Measurements from ENCODE around the gene MOB1B. TPM values are rescaled to one million over a fixed set of nuclear protein-coding genes. Genes with fewer than 3 reads are reported as not detected.
"Not testable (repeated sequence)": the region's sequence is repeated elsewhere in the genome, so short reads cannot be mapped to it uniquely, and the experiment has no call there.

MOB1B gene
- total and polyA plus RNA-seq, 8 donors: 0.87 to 48.8 (median 4.6) TPM

DNA sequence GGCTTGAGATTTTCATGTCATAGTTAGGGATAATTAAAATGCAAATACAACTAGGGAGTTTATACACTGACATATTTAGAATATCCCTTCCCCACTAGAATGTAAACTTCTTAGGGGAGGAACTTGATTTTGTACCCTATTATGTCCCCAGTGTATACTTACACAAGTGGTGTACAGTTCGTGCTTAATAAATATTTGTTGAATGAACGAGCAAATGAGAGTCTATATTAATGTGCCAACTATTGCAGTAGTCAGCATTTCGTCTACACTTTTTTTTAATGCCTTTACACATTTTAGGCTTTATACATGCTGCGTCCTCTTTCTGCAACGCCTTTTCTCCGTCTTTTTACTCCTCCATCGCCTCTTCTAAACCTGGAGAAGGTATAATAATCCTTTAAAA, 8.4 kb upstream of the MOB1B start:
- no peaks in the 10 kb centered on the region for H3K27me3 ChIP-seq
- intact Hi-C loops (cut with DNase I; ENCODE audit: low total_unique reads): no loop called here
- no peak overlapping the region for H3K27ac ChIP-seq
- DNase-seq: no peak
- H3K9me3 ChIP-seq: no peaks in the 10 kb centered on the region
- peaks cover 0 to 14% (median 4%) of the 10 kb centered on the region in 4 donors for H3K4me1 ChIP-seq
- H3K4me3 ChIP-seq: no peak overlapping the region
- TF ChIP-seq POLR2A (IDR thresholded peaks at IDR 0.05) (no peak), EP300 (IDR thresholded peaks at IDR 0.05) (no peak), POLR2AphosphoS5 (IDR thresholded peaks at IDR 0.05) (no peak)
- TF ChIP-seq, protein P1, sequence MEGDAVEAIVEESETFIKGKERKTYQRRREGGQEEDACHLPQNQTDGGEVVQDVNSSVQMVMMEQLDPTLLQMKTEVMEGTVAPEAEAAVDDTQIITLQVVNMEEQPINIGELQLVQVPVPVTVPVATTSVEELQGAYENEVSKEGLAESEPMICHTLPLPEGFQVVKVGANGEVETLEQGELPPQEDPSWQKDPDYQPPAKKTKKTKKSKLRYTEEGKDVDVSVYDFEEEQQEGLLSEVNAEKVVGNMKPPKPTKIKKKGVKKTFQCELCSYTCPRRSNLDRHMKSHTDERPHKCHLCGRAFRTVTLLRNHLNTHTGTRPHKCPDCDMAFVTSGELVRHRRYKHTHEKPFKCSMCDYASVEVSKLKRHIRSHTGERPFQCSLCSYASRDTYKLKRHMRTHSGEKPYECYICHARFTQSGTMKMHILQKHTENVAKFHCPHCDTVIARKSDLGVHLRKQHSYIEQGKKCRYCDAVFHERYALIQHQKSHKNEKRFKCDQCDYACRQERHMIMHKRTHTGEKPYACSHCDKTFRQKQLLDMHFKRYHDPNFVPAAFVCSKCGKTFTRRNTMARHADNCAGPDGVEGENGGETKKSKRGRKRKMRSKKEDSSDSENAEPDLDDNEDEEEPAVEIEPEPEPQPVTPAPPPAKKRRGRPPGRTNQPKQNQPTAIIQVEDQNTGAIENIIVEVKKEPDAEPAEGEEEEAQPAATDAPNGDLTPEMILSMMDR (IDR thresholded peaks at IDR 0.05): no peak
- no peaks in the 10 kb centered on the region for H3K36me3 ChIP-seq
- WGBS, 5 donors: 36 to 49% (median 40%) methylated on average over 7 of the region's 7 CpGs

DNA sequence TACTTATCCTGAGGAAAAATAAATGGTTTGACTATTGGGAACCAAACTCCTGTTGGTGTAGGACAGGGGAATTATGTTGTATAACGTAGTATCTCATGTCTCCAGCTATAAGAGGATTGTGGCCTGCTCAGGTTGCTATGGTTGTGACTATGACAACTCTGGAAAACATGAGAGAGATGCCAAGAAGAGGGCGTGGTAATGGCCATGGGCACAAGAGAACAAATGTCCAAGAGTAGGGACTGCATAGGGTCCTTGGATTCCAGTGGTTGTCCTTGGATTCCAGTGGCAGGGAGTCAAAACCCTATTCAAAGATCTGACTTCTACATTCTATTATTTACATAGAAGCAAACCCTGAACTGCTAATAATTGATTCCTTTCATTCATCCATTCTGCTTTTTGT, 6.8 kb upstream of the MOB1B start:
- 39 to 52% (median 44%) methylated on average over 2 of the region's 2 CpGs for WGBS, 5 donors
- intact Hi-C loops (cut with DNase I; ENCODE audit: low total_unique reads): no loop called here
- Histone ChIP-seq H3K9me3 (no peaks in the 10 kb centered on the region), H3K4me1 (peaks cover 0 to 14% (median 4%) of the 10 kb centered on the region in 4 donors), H3K27ac (peak overlapping the region in 1 of 5 donors; percentile 8), H3K4me3 (no peak overlapping the region), H3K27me3 (no peaks in the 10 kb centered on the region), H3K36me3 (no peaks in the 10 kb centered on the region)
- no peak for TF ChIP-seq POLR2A (IDR thresholded peaks at IDR 0.05)
- no peak for TF ChIP-seq EP300 (IDR thresholded peaks at IDR 0.05)
- TF ChIP-seq POLR2AphosphoS5 (IDR thresholded peaks at IDR 0.05): no peak
- TF ChIP-seq, protein P1 (IDR thresholded peaks at IDR 0.05): no peak
- DNase-seq: peak in 1 of 2 donors; percentile 67

DNA sequence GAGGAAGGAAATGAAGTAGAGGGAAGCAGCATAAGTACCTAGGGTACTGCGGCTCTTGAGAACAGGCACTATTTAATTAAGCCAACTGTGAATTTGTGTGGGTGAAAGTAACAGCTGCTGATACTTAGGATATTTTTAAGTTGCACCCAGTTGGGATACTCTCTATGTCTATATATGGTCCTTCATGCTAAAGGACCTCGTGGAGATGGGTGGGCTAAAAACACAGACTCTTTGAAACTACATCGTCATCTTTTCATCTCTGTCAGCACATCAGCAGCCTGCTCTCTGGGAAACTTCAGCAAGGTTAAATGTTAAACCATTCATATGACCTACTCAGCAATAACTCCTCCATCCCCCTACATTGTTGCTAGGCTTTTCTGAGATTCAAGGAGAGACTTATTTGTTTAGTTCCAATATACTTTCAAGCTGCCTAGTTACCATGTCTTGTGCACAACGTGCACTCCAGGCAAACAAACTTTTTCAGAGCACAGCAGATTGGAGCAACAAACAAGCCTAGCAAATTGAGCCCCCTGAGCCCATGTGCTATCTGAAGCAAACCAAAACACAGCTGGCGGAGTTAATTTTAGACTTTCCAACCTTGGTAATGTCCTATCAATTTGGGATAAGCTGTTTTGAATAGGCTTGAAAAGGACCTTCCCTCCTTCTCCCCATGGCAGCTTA, 6.2 kb upstream of the MOB1B start:
- no peak for TF ChIP-seq EP300 (IDR thresholded peaks at IDR 0.05)
- TF ChIP-seq POLR2AphosphoS5 (IDR thresholded peaks at IDR 0.05): no peak
- TF ChIP-seq, protein P1 (IDR thresholded peaks at IDR 0.05): no peak
- no peak for TF ChIP-seq POLR2A (IDR thresholded peaks at IDR 0.05)
- Histone ChIP-seq H3K4me1 (peaks cover 0 to 14% (median 4%) of the 10 kb centered on the region in 4 donors), H3K27me3 (no peaks in the 10 kb centered on the region), H3K9me3 (no peaks in the 10 kb centered on the region), H3K27ac (peak overlapping the region in 1 of 5 donors; percentile 8), H3K4me3 (no peak overlapping the region), H3K36me3 (no peaks in the 10 kb centered on the region)
- DNase-seq: peak in 1 of 2 donors; percentile 76
- intact Hi-C loops (cut with DNase I; ENCODE audit: low total_unique reads): no loop called here
- WGBS, 5 donors: 34 to 49% (median 44%) methylated on average over 5 of the region's 5 CpGs

DNA sequence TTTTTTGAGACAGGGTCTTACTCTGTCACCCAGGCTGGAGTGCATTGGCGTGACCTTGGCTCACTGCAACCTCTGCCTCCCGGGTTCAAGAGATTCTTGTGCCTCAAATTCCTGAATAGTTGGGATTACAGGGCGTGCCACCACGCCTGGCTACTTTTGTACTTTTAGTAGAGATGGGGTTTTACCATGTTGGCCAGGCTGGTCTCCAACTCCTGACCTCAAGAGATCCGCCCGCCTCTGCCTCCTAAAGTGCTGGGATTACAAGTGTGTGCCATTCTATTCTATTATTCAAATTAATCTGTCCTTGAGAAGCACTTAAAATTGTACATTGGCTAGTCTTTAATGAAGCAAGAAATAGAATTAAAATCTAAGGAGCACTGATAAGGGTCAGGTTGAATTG, 3.6 kb upstream of the MOB1B start:
- H3K4me3 ChIP-seq; DNase-seq; H3K27ac ChIP-seq; H3K36me3 ChIP-seq; intact Hi-C loops (cut with DNase I; ENCODE audit: low total_unique reads); H3K9me3 ChIP-seq; H3K27me3 ChIP-seq: not testable (repeated sequence)
- H3K4me1 ChIP-seq: peaks cover 0 to 30% (median 8%) of the 10 kb centered on the region in 4 donors
- 27 to 69% (median 52%) methylated on average over 6 of the region's 6 CpGs for WGBS, 5 donors

DNA sequence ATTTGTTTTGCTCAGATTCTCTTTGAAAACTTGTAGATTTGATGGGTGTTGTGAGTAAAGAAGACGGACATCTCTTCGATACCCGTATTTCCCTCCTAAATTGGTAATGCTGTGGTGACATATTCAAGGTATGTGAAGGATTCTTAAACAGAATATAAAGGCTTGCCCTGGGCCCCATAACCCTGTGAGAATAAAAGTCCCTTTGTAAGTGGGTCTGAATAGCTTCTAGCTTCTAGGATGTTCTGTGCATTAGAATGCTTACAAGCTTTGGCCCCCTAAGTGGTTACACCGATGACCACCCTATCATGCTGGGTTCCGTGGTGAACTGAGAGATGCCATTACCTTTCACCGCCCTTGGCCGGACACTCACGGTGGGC, 574 bp upstream of the MOB1B start:
- no peak for DNase-seq
- WGBS, 5 donors: 12 to 22% (median 13%) methylated on average over 5 to 8 of the region's 8 CpGs
- Histone ChIP-seq H3K27ac (peak overlapping the region; percentile 84 to 91 (median 90)), H3K9me3 (no peaks in the 10 kb centered on the region), H3K4me3 (peak overlapping the region; percentile 71 to 95 (median 86)), H3K36me3 (peaks cover 0 to 13% (median 11%) of the 10 kb centered on the region in 4 donors), H3K27me3 (no peaks in the 10 kb centered on the region), H3K4me1 (peaks cover 0 to 29% (median 13%) of the 10 kb centered on the region in 4 donors)
- intact Hi-C loops (cut with DNase I; ENCODE audit: low total_unique reads): no loop called here
- TF ChIP-seq POLR2A (IDR thresholded peaks at IDR 0.05): no peak
- TF ChIP-seq, protein P1 (IDR thresholded peaks at IDR 0.05): no peak
- TF ChIP-seq POLR2AphosphoS5 (IDR thresholded peaks at IDR 0.05): no peak
- TF ChIP-seq EP300 (IDR thresholded peaks at IDR 0.05): no peak
